ENCODE data around the gene DLGAP1.
"Not testable (repeated sequence)": the region's sequence is repeated elsewhere in the genome, so short reads cannot be mapped to it uniquely, and the experiment has no call there.

DLGAP1 gene

DNA sequence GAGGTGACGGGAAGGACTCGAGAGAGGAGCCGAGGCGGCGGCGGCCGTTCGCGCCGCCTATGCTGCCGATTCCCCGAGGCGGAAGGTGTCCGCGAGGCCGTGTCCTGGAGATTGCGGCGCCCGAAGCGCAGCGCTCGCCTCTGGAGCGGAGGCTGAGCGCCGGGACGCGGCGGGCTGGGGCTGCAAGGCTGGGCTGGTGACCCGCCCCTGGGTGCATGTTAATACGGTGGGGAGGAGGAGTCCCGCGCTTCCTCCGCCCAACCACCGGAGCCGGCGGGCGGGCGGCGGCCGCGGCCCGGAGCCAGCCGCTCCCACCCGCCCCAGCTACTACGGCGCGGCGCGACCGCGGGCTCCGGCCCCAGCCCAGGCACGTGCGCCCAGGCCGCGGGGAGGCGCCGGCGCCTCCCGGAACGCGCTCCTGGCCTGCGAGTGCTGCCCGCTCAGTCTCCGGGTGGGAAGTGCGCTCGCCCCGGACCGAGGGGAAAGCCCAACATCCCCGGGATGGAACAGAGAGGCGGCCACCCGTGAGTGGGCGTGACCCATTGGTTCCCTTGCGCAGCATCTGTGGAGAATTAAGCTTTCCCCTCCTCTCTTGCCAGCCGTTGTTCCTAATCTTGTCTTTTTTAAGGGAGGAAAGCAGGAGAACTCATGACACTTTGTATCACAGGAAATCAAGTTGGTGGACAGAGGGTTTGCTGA is at the start of gene DLGAP1:
DLGAP1 (minus strand) TSS at position 195 of the 699 bp plus-strand sequence.
- peak; percentile 32 for DNase-seq (ENCODE audit: low spot score)

- not testable (repeated sequence) for DNase-seq (ENCODE audit: low spot score)
These were observed 39.7 kb upstream of the DLGAP1 start for GRCh38 chr18:4494703-4495284.

DNA sequence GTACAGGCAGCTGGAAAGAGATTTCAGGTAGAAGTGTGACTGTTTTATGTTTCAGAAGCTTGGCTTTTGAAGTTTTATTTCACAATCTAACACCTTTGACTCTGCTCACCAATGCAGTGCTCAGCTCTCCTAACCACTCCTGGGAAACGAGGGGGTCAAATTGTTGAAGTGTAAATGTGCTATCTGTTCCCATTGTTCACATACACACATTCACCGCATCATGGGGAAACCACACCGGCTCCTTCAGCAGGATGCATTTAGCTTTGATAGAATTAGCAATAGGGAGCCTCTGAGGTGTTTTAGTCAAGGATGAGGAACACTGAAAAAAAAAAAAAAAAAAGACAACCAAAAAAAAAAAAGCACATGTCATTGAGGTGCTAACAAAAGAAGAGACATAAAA is 13.4 kb upstream of the DLGAP1 start:
- no peak for DNase-seq (ENCODE audit: low spot score)

- no peak for DNase-seq (ENCODE audit: low spot score)
These were observed 482 bp downstream of the DLGAP1 start for GRCh38 chr18:4454537-4455112.

GRCh38 chr18:4453874-4454536 is 1.1 kb downstream of the DLGAP1 start:
- DNase-seq (ENCODE audit: low spot score), result no peak

- DNase-seq (ENCODE audit: low spot score), result no peak
These were observed 1.6 kb downstream of the DLGAP1 start for GRCh38 chr18:4453567-4453873.

DNA sequence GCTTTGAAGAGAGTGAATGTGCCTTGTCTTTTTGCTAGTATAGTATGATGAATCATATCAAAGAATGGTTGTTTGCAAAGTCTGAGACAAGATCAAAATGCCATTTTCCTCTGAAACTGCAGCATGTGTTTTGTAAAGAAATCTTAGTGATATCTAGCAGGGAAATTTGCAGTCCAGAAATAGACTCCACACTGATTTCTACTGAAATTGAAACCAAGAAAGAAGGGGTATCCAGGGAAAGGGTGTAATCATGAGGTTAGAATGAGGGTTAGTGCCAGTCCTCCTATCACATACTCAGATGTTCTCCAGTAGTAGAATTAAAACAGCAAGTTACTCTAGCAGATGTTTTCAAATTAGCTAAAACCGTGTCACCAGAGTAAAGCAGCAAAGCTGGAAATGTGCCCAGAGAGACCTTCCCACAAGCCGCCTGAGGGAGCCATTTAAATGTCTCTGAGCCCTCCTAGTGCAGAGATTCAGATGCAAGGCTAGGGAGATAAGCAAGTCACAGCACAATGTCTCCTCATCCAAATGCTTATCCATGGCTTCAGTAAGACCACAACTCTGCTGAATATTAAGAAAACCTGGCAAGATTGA is 4.9 kb downstream of the DLGAP1 start:
- no peak for DNase-seq (ENCODE audit: low spot score)

DNA sequence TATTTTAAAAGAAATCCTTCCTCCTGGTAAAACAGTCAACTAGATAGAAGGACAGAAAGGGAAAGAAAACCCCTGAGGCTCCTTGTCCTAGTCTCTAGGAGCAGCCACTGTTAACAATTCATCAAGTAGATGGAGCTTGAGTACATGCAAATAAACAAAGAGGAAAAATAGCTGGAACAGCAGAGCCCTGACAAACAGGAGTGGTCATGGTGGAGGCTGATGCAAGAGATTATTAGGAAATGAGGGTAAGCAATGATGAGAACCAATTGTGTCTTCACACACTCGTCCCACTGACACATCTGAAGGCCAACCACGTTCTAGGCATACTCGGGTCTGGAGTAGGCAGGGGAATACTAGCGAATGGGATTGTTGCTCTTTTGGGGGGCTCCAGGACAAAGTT is 9.2 kb downstream of the DLGAP1 start:
- DNase-seq (ENCODE audit: low spot score), result no peak

- no peak for DNase-seq (ENCODE audit: low spot score)
These were observed 10.8 kb downstream of the DLGAP1 start for GRCh38 chr18:4444306-4444705.

DNA sequence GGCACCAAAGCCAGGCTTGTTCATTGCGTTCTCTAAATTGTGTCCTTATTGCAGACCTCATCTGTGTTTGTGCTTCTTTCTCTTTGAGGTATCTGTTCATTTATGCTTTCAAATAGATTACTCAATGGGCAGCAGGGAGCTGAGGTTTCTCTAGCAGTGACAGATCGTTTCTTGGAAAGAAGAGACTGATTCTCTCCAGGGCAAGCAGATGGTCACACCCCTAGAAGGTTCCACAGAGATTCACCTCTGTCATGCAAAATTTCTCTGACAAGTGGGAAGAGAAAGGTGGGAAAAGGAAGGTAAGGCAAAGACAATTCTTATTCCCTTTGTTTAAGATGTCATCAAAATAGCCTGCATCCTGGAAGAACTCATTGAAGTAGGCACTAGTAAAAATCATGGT is 14.0 kb downstream of the DLGAP1 start:
- no peak for DNase-seq (ENCODE audit: low spot score)

- no peak for DNase-seq (ENCODE audit: low spot score)
These were observed 16.2 kb downstream of the DLGAP1 start for GRCh38 chr18:4438938-4439337.

DNA sequence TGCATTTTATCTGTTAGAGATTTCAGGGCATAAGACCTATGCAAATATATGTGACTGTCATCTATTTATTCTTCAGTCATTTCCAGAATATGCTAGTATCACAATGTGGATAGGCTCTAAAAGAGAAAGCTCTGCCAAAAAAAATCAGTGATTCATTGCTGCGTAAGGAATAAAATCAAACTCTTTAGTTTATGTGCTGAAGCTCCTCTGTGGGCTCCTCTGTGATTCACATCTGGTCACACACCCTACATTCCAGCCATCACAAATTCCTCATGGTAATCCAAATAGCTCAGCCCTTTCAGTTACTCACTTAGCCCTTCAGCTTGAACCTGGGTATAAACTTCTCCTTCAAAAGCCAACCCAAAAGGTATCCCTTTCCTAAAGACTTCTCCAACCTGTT is 21.4 kb downstream of the DLGAP1 start:
- DNase-seq (ENCODE audit: low spot score), result no peak

- DNase-seq (ENCODE audit: low spot score), result no peak
These were observed 24.3 kb downstream of the DLGAP1 start for GRCh38 chr18:4430836-4431235.

DNA sequence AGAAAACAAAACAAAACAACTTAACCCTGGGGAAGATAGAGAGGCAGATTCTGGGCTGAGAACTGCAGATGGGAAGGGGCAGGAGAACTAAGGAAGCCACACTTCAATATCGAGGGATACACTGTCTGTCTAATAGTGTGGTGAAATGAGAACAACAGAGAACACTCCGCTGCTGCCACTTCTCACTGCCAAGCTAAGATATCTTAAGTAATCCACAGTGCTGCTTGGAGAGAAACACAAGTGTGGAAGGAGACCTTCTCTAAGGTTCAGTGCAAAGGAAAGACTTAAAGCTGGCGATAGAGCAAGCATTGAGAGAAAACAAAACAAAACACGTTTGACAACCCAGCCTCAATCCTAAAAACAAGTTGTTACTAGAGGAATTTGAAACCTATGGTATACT is 37.4 kb downstream of the DLGAP1 start:
- no peak for DNase-seq (ENCODE audit: low spot score)

DNA sequence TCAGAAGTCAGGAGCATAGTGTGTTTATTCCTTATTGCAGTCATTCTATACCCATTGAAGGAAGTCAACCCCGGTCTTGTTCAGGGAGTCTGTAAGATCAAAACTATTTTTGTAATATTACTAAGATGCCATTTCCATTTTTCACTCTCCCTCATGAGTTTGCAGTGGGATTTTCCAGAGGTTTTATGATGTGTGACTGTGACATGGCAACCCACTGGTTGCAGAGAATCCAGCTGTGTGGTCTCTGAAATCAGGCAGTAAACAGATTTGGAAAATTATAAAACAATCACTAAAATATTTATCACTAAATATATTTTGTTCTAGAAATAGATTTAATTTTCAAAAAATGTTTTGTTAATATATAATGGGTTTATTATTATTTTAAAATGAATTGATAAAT is 38.1 kb downstream of the DLGAP1 start:
- DNase-seq (ENCODE audit: low spot score), result no peak

- no peak for DNase-seq (ENCODE audit: low spot score)
These were observed 42.8 kb downstream of the DLGAP1 start for GRCh38 chr18:4412286-4412685.

DNA sequence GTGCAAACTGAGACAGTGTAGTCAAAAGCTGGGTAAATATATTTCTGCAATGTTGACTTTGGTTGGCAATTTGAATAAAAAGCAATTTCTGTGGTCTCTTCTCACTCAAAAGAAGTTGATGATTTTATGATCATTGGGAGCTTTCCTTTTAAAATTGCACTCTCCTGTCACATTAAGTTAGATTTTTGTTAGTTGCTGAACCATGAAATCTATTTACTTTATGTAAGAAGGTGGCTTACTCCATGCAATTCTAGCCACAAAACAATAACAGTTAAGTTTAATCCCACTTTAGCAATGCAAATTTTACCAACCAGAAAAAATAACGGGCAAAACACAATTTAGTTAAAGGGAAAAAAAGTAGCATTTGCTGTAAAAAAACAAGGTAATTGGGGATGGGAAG is 48.3 kb downstream of the DLGAP1 start:
- no peak for DNase-seq (ENCODE audit: low spot score)

GRCh38 chr18:4405965-4406364 is 49.1 kb downstream of the DLGAP1 start:
- no peak for DNase-seq (ENCODE audit: low spot score)

DNA sequence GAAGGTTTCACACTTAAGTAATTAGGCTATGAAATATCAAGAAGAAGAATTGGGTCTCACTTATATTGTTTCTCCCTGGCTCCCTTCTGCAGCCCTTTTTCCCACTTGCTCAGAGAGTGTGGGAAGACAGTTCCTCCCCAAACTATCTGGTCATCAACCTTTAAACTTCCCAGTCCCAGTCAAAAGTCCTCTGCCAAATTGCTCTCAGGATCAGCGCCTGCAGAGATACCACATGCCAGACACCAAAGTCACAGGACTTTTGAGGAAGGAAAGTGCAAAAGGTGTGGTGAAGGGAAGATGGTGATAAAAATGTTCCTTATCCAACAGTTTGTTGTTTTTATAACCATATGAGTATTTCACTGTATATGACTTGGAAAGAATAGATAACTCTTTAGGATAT is 51.3 kb downstream of the DLGAP1 start:
- DNase-seq (ENCODE audit: low spot score), result no peak

DNA sequence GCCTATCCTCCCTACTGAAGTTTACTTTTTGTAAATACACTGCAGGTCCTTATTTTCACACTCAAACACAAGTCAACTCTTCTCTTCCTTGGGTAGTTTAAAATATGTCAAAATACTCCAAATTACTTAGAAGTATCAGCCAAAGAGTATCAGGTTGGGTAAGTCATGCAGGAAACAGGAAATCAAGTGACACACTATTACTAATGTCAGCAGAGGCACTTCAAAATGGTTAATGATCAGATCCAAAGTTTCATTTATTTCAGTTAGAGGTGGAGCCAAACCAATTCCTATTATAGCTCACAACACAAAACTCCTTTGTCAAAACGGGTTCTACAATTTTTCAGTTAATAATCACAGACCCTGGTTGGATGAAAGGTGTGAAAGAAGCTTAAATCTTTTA is 54.2 kb downstream of the DLGAP1 start:
- DNase-seq (ENCODE audit: low spot score), result no peak

- DNase-seq (ENCODE audit: low spot score), result no peak
These were observed 55.2 kb downstream of the DLGAP1 start for GRCh38 chr18:4399929-4400328.

- DNase-seq (ENCODE audit: low spot score), result no peak
These were observed 60.4 kb downstream of the DLGAP1 start for GRCh38 chr18:4394700-4395099.

DNA sequence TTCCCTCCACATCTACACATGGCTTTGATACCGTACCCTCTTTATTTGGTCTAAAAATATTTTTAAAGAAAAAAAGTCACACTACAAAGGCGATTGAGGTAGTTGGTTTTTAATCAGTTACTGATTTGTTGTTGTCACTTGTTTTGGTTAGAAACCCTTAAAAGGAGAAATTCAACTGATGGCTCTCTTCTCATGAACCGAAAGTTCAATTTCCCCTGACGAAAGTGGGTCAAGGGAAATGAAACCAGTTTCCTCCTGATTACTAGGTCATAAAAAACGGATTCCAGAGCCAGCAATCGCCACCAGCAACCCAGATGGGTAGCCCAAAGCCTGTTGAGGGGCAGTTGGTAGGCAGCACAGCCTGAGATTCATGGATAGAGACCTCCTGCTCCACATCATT is 63.2 kb downstream of the DLGAP1 start:
- no peak for DNase-seq (ENCODE audit: low spot score)

Data from globus pallidus (tissue), 1 donor.